Fibroblast of lung (primary cell): ENCODE measurements around the gene ZNF512B. TPM values are rescaled to one million over a fixed set of nuclear protein-coding genes. Genes with fewer than 3 reads are reported as not detected.
"Not testable (repeated sequence)": the region's sequence is repeated elsewhere in the genome, so short reads cannot be mapped to it uniquely, and the experiment has no call there.

Experiments used
- DNase-seq, 2 donors: peaks; one replicate each; pipeline versions ENCODE4 v3.0.0 to v3.0.0-alpha.2; 2010; ENCODE audit warnings: low read depth in 2 of 2
- H2AFZ ChIP-seq: 2 replicates; pipeline ENCODE4 v1.5.1; 2012; ENCODE audit warnings: low read length, control low read depth, inconsistent platforms
- H3K27ac ChIP-seq: 2 replicates; pipeline ENCODE4 v1.5.1; 2011; ENCODE audit warnings: low read length, control low read depth; ENCODE audit not compliant: insufficient read depth
- H3K27me3 ChIP-seq: 2 replicates; pipeline ENCODE4 v1.5.1; 2011; ENCODE audit warnings: mild to moderate bottlenecking, low read length; ENCODE audit not compliant: control insufficient read depth, insufficient read depth
- H3K36me3 ChIP-seq: 2 replicates; pipeline ENCODE4 v1.5.1; 2011; ENCODE audit warnings: low read length; ENCODE audit not compliant: control insufficient read depth, insufficient read depth
- H3K4me1 ChIP-seq: 2 replicates; pipeline ENCODE4 v1.5.1; 2011; ENCODE audit warnings: low read length; ENCODE audit not compliant: control insufficient read depth, insufficient read depth; ENCODE audit errors: extremely low read depth
- H3K4me2 ChIP-seq: 2 replicates; pipeline ENCODE4 v1.5.1; 2011; ENCODE audit warnings: low read length, control low read depth; ENCODE audit not compliant: insufficient read depth; ENCODE audit errors: extremely low read depth
- H3K4me3 ChIP-seq, 4 experiments: fragments of 200-600 bp in 1 of 4; sonication (generic) in 1 of 4; replicated peaks in 1 of 4; 2 replicates each; pipeline ENCODE4 v1.5.1; 2011 to 2016; ENCODE audit warnings: low read length in 4 of 4, low read depth in 3 of 4, mild to moderate bottlenecking in 3 of 4, control low read depth in 2 of 4, inconsistent platforms in 1 of 4, mixed read lengths in 1 of 4; ENCODE audit not compliant: insufficient read depth in 1 of 4; ENCODE audit errors: control extremely low read depth in 1 of 4
- H3K79me2 ChIP-seq: 2 replicates; pipeline ENCODE4 v1.5.1; 2012; ENCODE audit warnings: mild to moderate bottlenecking, low read length, inconsistent platforms; ENCODE audit not compliant: control insufficient read depth, insufficient read depth
- H3K9ac ChIP-seq: 2 replicates; pipeline ENCODE4 v1.5.1; 2011; ENCODE audit warnings: mild to moderate bottlenecking, low read length, control low read depth; ENCODE audit not compliant: insufficient read depth
- H3K9me3 ChIP-seq: 2 replicates; pipeline ENCODE4 v1.5.1; 2012; ENCODE audit warnings: low read depth, low read length; ENCODE audit not compliant: control insufficient read depth, insufficient read depth
- H4K20me1 ChIP-seq: 2 replicates; pipeline ENCODE4 v1.5.1; 2011; ENCODE audit warnings: low read length; ENCODE audit not compliant: control insufficient read depth, insufficient read depth; ENCODE audit errors: extremely low read depth
- CTCF ChIP-seq, 2 donors: IDR thresholded peaks in 1 of 2; conservative IDR thresholded peaks in 1 of 2; 1 replicate in 1 of 2; 2 replicates in 1 of 2; pipeline ENCODE4 v1.5.1; 2011 to 2012; ENCODE audit warnings: low read length in 2 of 2, control low read depth in 1 of 2, inconsistent platforms in 1 of 2, low read depth in 1 of 2, mild to moderate bottlenecking in 1 of 2
- EZH2 ChIP-seq: IDR thresholded peaks from 2 replicates; pipeline ENCODE4 v1.5.1; 2012; ENCODE audit warnings: low read length, control low read depth, mild to moderate bottlenecking; ENCODE audit errors: missing control alignments
- polyA plus RNA-seq, 2 donors: library from polyadenylated mRNA; depleted of rRNA in 1 of 2; stranded (reverse) in 1 of 2; unstranded in 1 of 2; fragments of >200 nt; gene quantifications; 2 replicates each; pipeline ENCODE4 v1.2.1, GENCODE V29; 2011 to 2012; ENCODE audit warnings: missing spikeins in 1 of 2
- total RNA-seq: library from RNA; depleted of rRNA; stranded (reverse); fragments of >200 nt; gene quantifications from 2 replicates; pipeline ENCODE4 v1.2.1, GENCODE V29; 2014

The ZNF512B gene
- total and polyA plus RNA-seq, 2 donors (not counting 1 experiment from before 2014, with no cell fraction given) = 3.5 to 8.4 TPM

GRCh38 chr20:63931735-63932134, 38.0 kb downstream of the ZNF512B start:
- Histone ChIP-seq H3K36me3 (peaks cover 25% of the 10 kb centered on the region), H3K4me3 (no peak overlapping the region), H2AFZ (no peak overlapping the region), H3K4me1 (no peaks in the 10 kb centered on the region), H3K27ac (no peak overlapping the region), H3K9me3 (no peaks in the 10 kb centered on the region), H4K20me1 (no peaks in the 10 kb centered on the region), H3K27me3 (no peaks in the 10 kb centered on the region), H3K9ac (no peak overlapping the region), H3K4me2 (no peak overlapping the region), H3K79me2 (peaks cover 3% of the 10 kb centered on the region)
- no peak for TF ChIP-seq EZH2
- TF ChIP-seq CTCF (conservative IDR thresholded peaks at IDR 0.05 in 1 of 2, IDR thresholded peaks at IDR 0.05 in 1 of 2; ENCODE audit: low read depth in 1 of 2, low read length in 2 of 2) = no peak
- no peak for DNase-seq

GRCh38 chr20:63930971-63931553, 38.7 kb downstream of the ZNF512B start:
- no peaks in the 10 kb centered on the region for H3K9me3 ChIP-seq
- no peak overlapping the region for H2AFZ ChIP-seq
- peaks cover 25% of the 10 kb centered on the region for H3K36me3 ChIP-seq
- peaks cover 8% of the 10 kb centered on the region for H3K79me2 ChIP-seq
- H3K4me3 ChIP-seq = no peak overlapping the region
- H3K27me3 ChIP-seq = no peaks in the 10 kb centered on the region
- H3K27ac ChIP-seq = no peak overlapping the region
- no peaks in the 10 kb centered on the region for H4K20me1 ChIP-seq
- no peak overlapping the region for H3K9ac ChIP-seq
- no peaks in the 10 kb centered on the region for H3K4me1 ChIP-seq
- TF ChIP-seq EZH2 (no peak), CTCF (conservative IDR thresholded peaks at IDR 0.05 in 1 of 2, IDR thresholded peaks at IDR 0.05 in 1 of 2; ENCODE audit: low read depth in 1 of 2, low read length in 2 of 2) (no peak)
- no peak for DNase-seq
- no peak overlapping the region for H3K4me2 ChIP-seq

GRCh38 chr20:63929473-63929883, 40.3 kb downstream of the ZNF512B start:
- H2AFZ ChIP-seq, H3K27ac ChIP-seq, H3K4me3 ChIP-seq, H3K9me3 ChIP-seq, H3K4me1 ChIP-seq, H3K27me3 ChIP-seq, H3K9ac ChIP-seq, DNase-seq, H3K4me2 ChIP-seq, H4K20me1 ChIP-seq: not testable (repeated sequence)
- Histone ChIP-seq H3K36me3 (peaks cover 21% of the 10 kb centered on the region), H3K79me2 (peaks cover 15% of the 10 kb centered on the region)
